H1 (cell line): Measurements from ENCODE around the gene MED31. TPM values are rescaled to one million over a fixed set of nuclear protein-coding genes. Genes with fewer than 3 reads are reported as not detected.

Source experiments
- CTCF ChIA-PET: fragments of 300-600 bp; sonication (Branson Sonifier 250); formaldehyde crosslinking; loops from one replicate; lab custom pipeline; 2021; ENCODE audit not compliant: partially characterized antibody; lab: Charles Lee
- POLR2A ChIA-PET: fragments of 300-600 bp; sonication (Branson Sonifier 250); formaldehyde crosslinking; loops from one replicate; lab custom pipeline; 2021; ENCODE audit warnings: inconsistent platforms; ENCODE audit not compliant: partially characterized antibody; lab: Charles Lee
- DNase-seq, 2 experiments: peaks; one replicate each; pipeline versions ENCODE4 v3.0.0 to v3.0.0-alpha.2; 2010 to 2022; ENCODE audit warnings: low spot score in 2 of 2, low read depth in 1 of 2, mixed read lengths in 1 of 2
- FAIRE-seq: peaks from 2 replicates; lab custom pipeline; 2011; peaks lifted over from hg19 to GRCh38; lab: Jason Lieb, UNC
- H2AFZ ChIP-seq: 2 replicates; pipeline ENCODE4 v1.8.1; 2012; ENCODE audit warnings: low read length, inconsistent platforms
- H2AK5ac ChIP-seq: 2 replicates; pipeline ENCODE4 v1.6.1; 2013; ENCODE audit warnings: low read depth, low read length
- H2BK120ac ChIP-seq: replicated peaks from 2 replicates; pipeline ENCODE3; 2013; ENCODE audit warnings: low read depth, low read length, inconsistent platforms
- H2BK12ac ChIP-seq: 2 replicates; pipeline ENCODE4 v1.6.1; 2013; ENCODE audit warnings: low read depth, low read length
- H2BK15ac ChIP-seq: 2 replicates; pipeline ENCODE4 v1.6.1; 2013; ENCODE audit warnings: low read length
- H2BK20ac ChIP-seq: 2 replicates; pipeline ENCODE4 v1.6.1; 2013; ENCODE audit warnings: low read length
- H2BK5ac ChIP-seq: 2 replicates; pipeline ENCODE4 v1.6.1; 2013; ENCODE audit warnings: low read depth, low read length
- H3K14ac ChIP-seq: 2 replicates; pipeline ENCODE4 v1.6.1; 2013; ENCODE audit warnings: inconsistent platforms; ENCODE audit not compliant: insufficient read length
- H3K18ac ChIP-seq: 2 replicates; pipeline ENCODE4 v1.6.1; 2013; ENCODE audit warnings: low read length; ENCODE audit errors: extremely low read depth
- H3K23ac ChIP-seq: 2 replicates; pipeline ENCODE4 v1.6.1; 2013; ENCODE audit warnings: inconsistent platforms; ENCODE audit not compliant: insufficient read length
- H3K23me2 ChIP-seq: 2 replicates; pipeline ENCODE4 v1.6.1; 2013; ENCODE audit warnings: low read depth, low read length
- H3K27ac ChIP-seq: 2 replicates; pipeline ENCODE4 v1.6.1; 2011; ENCODE audit warnings: low read depth, low read length, inconsistent platforms
- H3K27me3 ChIP-seq, 4 experiments: replicated peaks in 1 of 4; 1 replicate in 1 of 4; 2 replicates in 3 of 4; pipeline versions ENCODE4 v1.6.1 to v1.8.1; 2011 to 2013; ENCODE audit warnings: low read length in 3 of 4, mild to moderate bottlenecking in 3 of 4, inconsistent platforms in 2 of 4, mixed read lengths in 2 of 4, moderate library complexity in 1 of 4; ENCODE audit not compliant: control insufficient read depth in 3 of 4, insufficient read depth in 3 of 4; ENCODE audit errors: extremely low read depth in 1 of 4
- H3K36me3 ChIP-seq, 4 experiments: 2 replicates each; pipeline versions ENCODE4 v1.6.1 to v1.8.1; 2011 to 2013; ENCODE audit warnings: mild to moderate bottlenecking in 4 of 4, low read length in 3 of 4, moderate library complexity in 2 of 4, control low read depth in 1 of 4, inconsistent platforms in 1 of 4; ENCODE audit not compliant: insufficient read depth in 4 of 4, control insufficient read depth in 2 of 4
- H3K4ac ChIP-seq: replicated peaks from 2 replicates; pipeline ENCODE3; 2013; ENCODE audit warnings: low read length, low read depth, mixed read lengths, inconsistent platforms; ENCODE audit not compliant: insufficient read length
- H3K4me1 ChIP-seq, 4 experiments: replicated peaks in 1 of 4; 1 replicate in 1 of 4; 2 replicates in 3 of 4; pipeline versions ENCODE4 v1.6.1 to v1.8.1; 2011 to 2013; ENCODE audit warnings: low read length in 3 of 4, inconsistent platforms in 2 of 4, mixed read lengths in 1 of 4; ENCODE audit not compliant: insufficient read depth in 4 of 4, control insufficient read depth in 3 of 4
- H3K4me2 ChIP-seq, 2 experiments: 2 replicates each; pipeline versions ENCODE4 v1.6.1 to v1.8.1; 2011 to 2013; ENCODE audit warnings: low read depth in 2 of 2, low read length in 2 of 2, control low read depth in 1 of 2, inconsistent platforms in 1 of 2, mild to moderate bottlenecking in 1 of 2; ENCODE audit not compliant: insufficient read depth in 1 of 2
- H3K4me3 ChIP-seq, 4 experiments: fragments of 200-600, 300-600 bp in 1 of 4; sonication (generic), shearing (Covaris generic), sonication (Bioruptor Twin) in 1 of 4; 2 replicates each; pipeline versions ENCODE4 v1.5.1 to v1.8.1; 2011 to 2016; ENCODE audit warnings: low read length in 4 of 4, low read depth in 3 of 4, control low read depth in 2 of 4, inconsistent platforms in 2 of 4, mild to moderate bottlenecking in 2 of 4, mixed read lengths in 1 of 4, moderate library complexity in 1 of 4; ENCODE audit not compliant: insufficient read depth in 2 of 4; ENCODE audit errors: extremely low read depth in 1 of 4
- H3K56ac ChIP-seq: replicated peaks from 2 replicates; pipeline ENCODE3; 2013; ENCODE audit warnings: low read depth, mild to moderate bottlenecking, mixed read lengths, low read length, inconsistent platforms; ENCODE audit not compliant: insufficient read length
- H3K79me1 ChIP-seq: 2 replicates; pipeline ENCODE4 v1.6.1; 2013; ENCODE audit warnings: low read depth, low read length, control low read depth
- H3K79me2 ChIP-seq, 2 experiments: 2 replicates each; pipeline versions ENCODE4 v1.6.1 to v1.8.1; 2012 to 2013; ENCODE audit warnings: low read length in 2 of 2, mild to moderate bottlenecking in 2 of 2, inconsistent platforms in 1 of 2; ENCODE audit not compliant: insufficient read depth in 2 of 2, control insufficient read depth in 1 of 2
- H3K9ac ChIP-seq, 4 experiments: replicated peaks in 1 of 4; 1 replicate in 1 of 4; 2 replicates in 3 of 4; pipeline versions ENCODE4 v1.6.1 to v1.8.1; 2011 to 2013; ENCODE audit warnings: low read depth in 3 of 4, low read length in 3 of 4, control low read depth in 2 of 4, mild to moderate bottlenecking in 2 of 4, moderate library complexity in 2 of 4, inconsistent platforms in 1 of 4; ENCODE audit errors: extremely low read depth in 1 of 4
- H3K9me3 ChIP-seq, 2 experiments: 2 replicates each; pipeline versions ENCODE4 v1.6.1 to v1.8.1; 2012 to 2013; ENCODE audit warnings: mild to moderate bottlenecking in 2 of 2, moderate library complexity in 2 of 2, control low read depth in 1 of 2, inconsistent platforms in 1 of 2, low read depth in 1 of 2, low read length in 1 of 2, mixed read lengths in 1 of 2; ENCODE audit not compliant: insufficient read depth in 2 of 2
- H4K20me1 ChIP-seq, 2 experiments: replicated peaks in 1 of 2; 2 replicates each; pipeline versions ENCODE3 to v1.8.1; 2011 to 2013; ENCODE audit warnings: inconsistent platforms in 2 of 2, low read length in 2 of 2, mild to moderate bottlenecking in 1 of 2; ENCODE audit not compliant: insufficient read depth in 2 of 2, control insufficient read depth in 1 of 2
- H4K5ac ChIP-seq: 2 replicates; pipeline ENCODE4 v1.6.1; 2013; ENCODE audit warnings: low read length, low read depth, mixed read lengths, inconsistent platforms; ENCODE audit not compliant: insufficient read length
- H4K8ac ChIP-seq: 2 replicates; pipeline ENCODE4 v1.8.0; 2013; ENCODE audit warnings: mild to moderate bottlenecking, moderate library complexity, low read length, inconsistent platforms; ENCODE audit not compliant: insufficient read depth; ENCODE audit errors: extremely low read depth
- H4K91ac ChIP-seq: replicated peaks from 2 replicates; pipeline ENCODE3; 2013; ENCODE audit warnings: low read length, mixed read lengths, inconsistent platforms; ENCODE audit not compliant: insufficient read length
- CEBPB ChIP-seq: IDR thresholded peaks from 2 replicates; pipeline ENCODE4 v1.6.1; 2012; ENCODE audit warnings: low read depth, low read length
- SIX5 ChIP-seq: IDR thresholded peaks from 2 replicates; pipeline ENCODE4 v1.6.1; 2011; ENCODE audit warnings: mild to moderate bottlenecking, low read depth, low read length
- WGBS, 2 experiments: shearing (Covaris generic) in 1 of 2; methylation state at CpG; one replicate each; pipeline versions ENCODE4 v1.1.6 to v1.1.7; 2013 to 2015; ENCODE audit warnings: low lambda C conversion rate in 2 of 2, mixed read lengths in 2 of 2, inconsistent platforms in 1 of 2, low coverage in 1 of 2, missing lambda C conversion rate in 1 of 2; ENCODE audit not compliant: insufficient replicate concordance in 2 of 2, insufficient coverage in 1 of 2, insufficient read length in 1 of 2; ENCODE audit errors: extremely low coverage in 1 of 2, missing lambda C conversion rate in 1 of 2; 5-methylcytosine and 5-hydroxymethylcytosine counted together
- polyA plus RNA-seq, 7 experiments: library from polyadenylated mRNA; depleted of rRNA in 3 of 7; stranded (reverse) in 5 of 7; unstranded in 2 of 7; fragments of >200 nt in 5 of 7; fragments of 200-250 nt in 2 of 7; gene quantifications; 1 replicate in 5 of 7; 2 replicates in 1 of 7; 4 replicates in 1 of 7; pipeline versions ENCODE4 v1.2.1 to v1.2.3, GENCODE V29; 2011 to 2013; ENCODE audit warnings: missing spikeins in 2 of 7, mixed read lengths in 2 of 7
- total RNA-seq: library from RNA; stranded (reverse); fragmentation: NEBNext Ultra II Directional; extraction: Animal tissue kit (Norgen Biotek cat#: 25700); gene quantifications from 2 replicates; pipeline ENCODE4 v1.2.1, GENCODE V29; 2021

The MED31 gene
- total and polyA plus RNA-seq, 2 of the 8 experiments (the other 6 are each of a cell fraction or from before 2014, with no cell fraction given) = 4.6 to 12.3 TPM

DNA sequence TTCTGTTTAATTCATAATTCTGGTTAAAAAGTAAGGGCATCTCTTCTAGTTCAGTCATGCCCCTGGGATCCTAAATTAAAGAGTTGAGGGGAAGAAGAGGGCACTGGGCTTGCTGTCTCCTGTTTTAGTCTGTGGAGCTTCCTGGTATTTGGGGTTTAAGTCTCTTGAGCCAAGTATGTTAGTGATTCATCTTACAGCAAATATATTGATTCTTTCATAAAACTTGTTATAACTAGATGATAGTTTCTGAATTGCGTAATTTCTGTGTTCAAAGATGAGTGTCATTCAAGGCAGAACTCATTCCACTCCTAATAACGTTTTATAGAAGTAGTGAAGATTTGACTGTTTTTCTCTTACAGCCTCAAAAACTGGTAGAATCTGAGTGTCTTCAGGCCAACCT, 8.8 kb downstream of the MED31 start:
- DNase-seq = no peak
- no peak overlapping the region for H2BK120ac ChIP-seq
- H3K56ac ChIP-seq = no peak overlapping the region
- H3K79me2 ChIP-seq = peaks cover 0 to 41% of the 10 kb centered on the region in 2 experiments; a peak in 2 of 4 replicates
- POLR2A ChIA-PET = interaction anchor here (1.4 to 1.7 kb wide), 3 partner anchors 169 to 207 kb away, joined by 3 to 5 read pairs (median 4); no protein-coding TSS in a partner anchor
- H3K27ac ChIP-seq = no peak overlapping the region
- H3K4me3 ChIP-seq = peak overlapping the region in 1 of 4 experiments; percentile 87; a peak in 1 of 8 replicates
- no peak overlapping the region for H2BK5ac ChIP-seq
- peaks cover 10% of the 10 kb centered on the region for H3K23me2 ChIP-seq
- no peak overlapping the region for H2BK15ac ChIP-seq
- H3K4me1 ChIP-seq = peaks cover 0 to 10% (median 2%) of the 10 kb centered on the region in 4 experiments; a peak in 4 of 7 replicates
- no peak overlapping the region for H2AK5ac ChIP-seq
- no peak overlapping the region for H4K8ac ChIP-seq
- peaks cover 0 to 9% of the 10 kb centered on the region in 2 experiments for H4K20me1 ChIP-seq
- no peaks in the 10 kb centered on the region for H3K27me3 ChIP-seq
- no peak overlapping the region for H3K18ac ChIP-seq
- H3K9ac ChIP-seq = no peak overlapping the region
- H3K79me1 ChIP-seq = peaks cover 2% of the 10 kb centered on the region; the same call in 1 of the 2 replicates
- WGBS, 2 experiments = 75% methylated on average over 2 of the region's 2 CpGs; no CpG with 5 or more reads in 1 of the 2 experiments
- H3K36me3 ChIP-seq = peaks cover 0 to 34% (median 9%) of the 10 kb centered on the region in 4 experiments; a peak in 6 of 8 replicates
- H2BK20ac ChIP-seq = no peak overlapping the region
- no peaks in the 10 kb centered on the region for H3K9me3 ChIP-seq
- no peak overlapping the region for H2AFZ ChIP-seq
- no peak overlapping the region for H3K23ac ChIP-seq
- CTCF ChIA-PET = no interaction called here
- no peak overlapping the region for H4K91ac ChIP-seq
- H4K5ac ChIP-seq = no peak overlapping the region
- H3K4me2 ChIP-seq = peak overlapping the region in 1 of 2 experiments; percentile 77; a peak in 2 of 4 replicates
- no peak overlapping the region for H2BK12ac ChIP-seq
- TF ChIP-seq CEBPB = 0 out of 2 replicates have a peak, but pooled peaks have one; percentile 37
- TF ChIP-seq SIX5 = no peak
- no peak overlapping the region for H3K4ac ChIP-seq
- FAIRE-seq = no peak
- no peak overlapping the region for H3K14ac ChIP-seq
